B cell (primary cell): Measurements from ENCODE around the gene NIPAL1.

Experiments
- CTCF ChIP-seq: fragments of 200-600 bp; IDR thresholded peaks from one replicate; pipeline ENCODE4 v1.8.0; 2022; ENCODE audit warnings: antibody characterized with exemption, mild to moderate bottlenecking
- EZH2 ChIP-seq: IDR thresholded peaks from 2 replicates; pipeline ENCODE4 v1.6.1; 2012; ENCODE audit warnings: borderline replicate concordance, low read depth, mild to moderate bottlenecking, moderate library complexity, low read length; ENCODE audit not compliant: insufficient read depth, poor library complexity, severe bottlenecking

DNA sequence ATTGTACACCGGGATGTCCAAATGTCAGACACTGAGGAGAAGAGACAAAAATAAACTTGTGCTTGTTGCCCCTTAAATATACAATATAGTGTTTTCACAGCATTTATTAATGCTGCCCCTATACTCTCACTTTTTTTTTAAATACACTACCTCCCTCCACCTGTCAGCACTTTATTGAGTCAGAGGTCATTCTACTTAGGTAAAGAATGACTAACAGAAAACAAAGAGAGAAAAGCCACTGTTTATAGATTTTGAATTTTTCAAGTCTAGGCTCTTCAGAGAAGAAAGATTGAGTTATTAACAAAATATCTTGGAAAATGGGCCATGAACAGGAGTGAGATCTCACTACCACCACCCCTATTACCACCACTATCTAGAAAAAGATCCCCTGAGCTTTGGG, 58.1 kb downstream of the NIPAL1 start:
- TF ChIP-seq CTCF (no peak), EZH2 (no peak)
